Naive B cell (primary cell): ENCODE data around the gene HPS3. TPM values are rescaled to one million over a fixed set of nuclear protein-coding genes. Genes with fewer than 3 reads are reported as not detected.

Experiments
- ATAC-seq, 2 donors: fragments of 150-1000 bp; cut with Tn5 transposase; 2 replicates each; pipeline ENCODE4 v1.10.0; 2021; ENCODE audit warnings: low read depth in 2 of 2, mild to moderate bottlenecking in 2 of 2, moderate library complexity in 2 of 2
- DNase-seq: peaks from one replicate; pipeline ENCODE4 v3.0.0; 2022
- H3K27ac Mint-ChIP-seq, 6 donors: one replicate each; pipeline ENCODE4 v1.8.0; 2020 to 2022; ENCODE audit warnings: mild to moderate bottlenecking in 6 of 6, mixed read lengths in 6 of 6, moderate library complexity in 5 of 6, inconsistent platforms in 2 of 6
- H3K27me3 Mint-ChIP-seq, 3 donors: one replicate each; pipeline ENCODE4 v1.8.0; 2021 to 2022; ENCODE audit warnings: mixed read lengths in 3 of 3, mild to moderate bottlenecking in 1 of 3
- H3K36me3 Mint-ChIP-seq, 2 donors: one replicate each; pipeline ENCODE4 v1.8.0; 2020 to 2022; ENCODE audit warnings: mixed read lengths in 2 of 2, inconsistent platforms in 1 of 2, mild to moderate bottlenecking in 1 of 2
- H3K4me1 Mint-ChIP-seq, 3 donors: one replicate each; pipeline ENCODE4 v1.8.0; 2020 to 2022; ENCODE audit warnings: mixed read lengths in 3 of 3, inconsistent platforms in 1 of 3, mild to moderate bottlenecking in 1 of 3, moderate library complexity in 1 of 3
- H3K4me3 Mint-ChIP-seq, 8 donors: one replicate each; pipeline ENCODE4 v1.8.0; 2020 to 2022; ENCODE audit warnings: mild to moderate bottlenecking in 8 of 8, mixed read lengths in 8 of 8, moderate library complexity in 8 of 8, inconsistent platforms in 2 of 8
- H3K9me3 Mint-ChIP-seq, 7 donors: one replicate each; pipeline ENCODE4 v1.8.0; 2020 to 2022; ENCODE audit warnings: mixed read lengths in 7 of 7, mild to moderate bottlenecking in 5 of 7, inconsistent platforms in 2 of 7, moderate library complexity in 1 of 7
- polyA plus RNA-seq, 6 donors: library from polyadenylated mRNA; unstranded; fragments of 300-500 nt; fragmentation: Illumina TruSeq; gene quantifications; one replicate each; pipeline ENCODE4 v1.2.3, GENCODE V29; 2021; ENCODE audit warnings: low read depth in 6 of 6

Gene HPS3
- polyA plus RNA-seq, 6 donors from 2014 or later, result 67.0 to 89.0 (median 74.4) TPM

DNA sequence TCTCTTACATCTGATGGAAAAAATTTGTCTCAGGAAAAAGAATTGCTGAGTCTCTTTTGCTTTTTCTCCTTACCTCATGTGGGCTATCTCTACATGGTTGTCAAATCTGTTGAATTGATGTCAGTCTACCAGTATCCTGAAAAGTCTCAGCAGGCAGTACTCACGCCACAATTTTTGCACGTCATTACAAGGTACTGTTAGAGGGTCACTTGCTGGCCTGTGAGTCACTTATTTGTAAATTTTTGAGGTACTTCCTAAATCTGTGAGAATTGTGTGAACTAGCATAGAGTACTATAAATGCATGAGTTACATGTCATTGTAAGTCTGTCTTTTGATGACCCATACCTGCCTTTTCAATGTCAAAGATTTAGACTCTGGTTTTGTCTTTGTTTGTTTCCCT is 15.9 kb downstream of the HPS3 start:
- no peak for DNase-seq
- Mint-ChIP-seq H3K36me3 (peaks cover 12 to 15% of the 10 kb centered on the region in 2 donors), H3K27ac (peak overlapping the region in 3 of 6 donors; percentile 27 to 94 (median 92)), H3K9me3 (no peaks in the 10 kb centered on the region), H3K4me1 (peaks cover 36 to 49% (median 43%) of the 10 kb centered on the region in 3 donors), H3K4me3 (peak overlapping the region in 6 of 8 donors; percentile 3 to 62 (median 44)), H3K27me3 (no peaks in the 10 kb centered on the region)
- peak; percentile 7 to 20 for ATAC-seq

DNA sequence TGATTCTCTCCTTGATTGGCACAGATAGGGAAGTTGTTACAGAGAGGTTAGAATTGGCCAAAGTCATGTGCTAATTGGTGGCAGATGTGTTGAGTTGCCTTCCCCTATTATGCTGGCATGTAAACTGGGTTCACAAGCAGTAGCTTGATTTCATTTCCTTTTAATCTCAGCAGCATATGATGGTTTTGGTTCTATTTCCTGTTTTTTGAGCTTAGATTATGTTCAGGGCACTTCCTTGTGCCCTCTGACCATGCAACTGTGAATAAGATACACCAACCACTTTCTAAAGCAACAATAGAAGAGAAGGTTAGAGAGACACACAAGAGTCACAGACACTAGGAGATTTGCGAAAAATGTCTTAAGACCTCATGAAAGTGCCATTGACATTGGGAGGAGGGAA is 16.5 kb downstream of the HPS3 start:
- no peaks in the 10 kb centered on the region for H3K9me3 Mint-ChIP-seq
- peaks cover 11 to 12% of the 10 kb centered on the region in 2 donors for H3K36me3 Mint-ChIP-seq
- H3K4me3 Mint-ChIP-seq, result no peak overlapping the region
- DNase-seq (peak; percentile 84), ATAC-seq (peak; percentile 89 to 92)
- H3K27ac Mint-ChIP-seq, result peak overlapping the region in 2 of 6 donors; percentile 92 to 94
- H3K27me3 Mint-ChIP-seq, result no peaks in the 10 kb centered on the region
- peaks cover 35 to 48% (median 38%) of the 10 kb centered on the region in 3 donors for H3K4me1 Mint-ChIP-seq

DNA sequence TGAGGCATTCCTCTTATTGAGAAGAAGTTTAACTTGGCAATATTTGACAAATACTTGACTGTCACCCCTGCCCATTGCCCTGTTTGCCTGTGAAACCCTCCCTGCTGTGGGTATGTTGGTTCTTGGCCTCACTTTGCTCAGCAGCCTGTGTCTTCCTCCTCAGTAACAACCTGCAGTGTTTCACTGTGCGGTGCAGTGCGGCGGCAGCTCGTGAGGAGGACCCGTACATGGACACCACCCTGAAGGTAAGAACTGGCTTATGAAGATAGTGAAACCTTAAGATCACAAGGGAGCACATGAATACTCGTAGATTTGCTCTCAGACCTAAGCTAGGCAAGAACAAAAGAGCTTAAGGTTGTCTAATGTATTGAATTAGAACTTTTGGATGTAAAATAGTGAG is 21.0 kb downstream of the HPS3 start:
- H3K27ac Mint-ChIP-seq, result peak overlapping the region in 5 of 6 donors; percentile 21 to 91 (median 82)
- no peaks in the 10 kb centered on the region for H3K9me3 Mint-ChIP-seq
- peaks cover 24 to 31% (median 27%) of the 10 kb centered on the region in 3 donors for H3K4me1 Mint-ChIP-seq
- no peak for ATAC-seq
- H3K27me3 Mint-ChIP-seq, result no peaks in the 10 kb centered on the region
- no peak for DNase-seq
- peak overlapping the region in 1 of 8 donors; percentile 17 for H3K4me3 Mint-ChIP-seq
- peaks cover 0 to 4% of the 10 kb centered on the region in 2 donors for H3K36me3 Mint-ChIP-seq

DNA sequence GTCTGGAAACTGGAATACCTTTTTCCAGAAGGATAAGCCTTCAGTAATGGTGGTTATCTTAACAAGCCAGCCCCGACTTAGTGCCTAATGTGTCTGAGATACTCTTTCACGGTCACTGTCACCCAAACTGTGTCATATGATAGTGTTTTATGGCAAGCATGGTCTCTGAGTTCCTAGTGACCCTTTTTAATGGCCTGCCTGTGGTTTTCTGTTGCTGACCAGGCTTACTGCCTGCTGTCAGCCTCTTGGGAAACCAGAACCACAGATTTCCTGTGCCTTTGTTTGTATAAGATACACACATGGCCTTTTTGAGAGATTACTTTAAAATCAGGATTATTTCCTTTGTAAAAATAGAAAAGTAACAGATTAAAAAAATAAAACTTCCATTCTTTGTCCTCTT is 22.4 kb downstream of the HPS3 start:
- ATAC-seq (no peak), DNase-seq (no peak)
- Mint-ChIP-seq H3K27ac (peak overlapping the region; percentile 52 to 95 (median 68)), H3K4me1 (peaks cover 22 to 27% (median 25%) of the 10 kb centered on the region in 3 donors), H3K9me3 (no peaks in the 10 kb centered on the region), H3K36me3 (peaks cover 10 to 18% of the 10 kb centered on the region in 2 donors), H3K4me3 (peak overlapping the region in 6 of 8 donors; percentile 11 to 57 (median 42)), H3K27me3 (no peaks in the 10 kb centered on the region)

DNA sequence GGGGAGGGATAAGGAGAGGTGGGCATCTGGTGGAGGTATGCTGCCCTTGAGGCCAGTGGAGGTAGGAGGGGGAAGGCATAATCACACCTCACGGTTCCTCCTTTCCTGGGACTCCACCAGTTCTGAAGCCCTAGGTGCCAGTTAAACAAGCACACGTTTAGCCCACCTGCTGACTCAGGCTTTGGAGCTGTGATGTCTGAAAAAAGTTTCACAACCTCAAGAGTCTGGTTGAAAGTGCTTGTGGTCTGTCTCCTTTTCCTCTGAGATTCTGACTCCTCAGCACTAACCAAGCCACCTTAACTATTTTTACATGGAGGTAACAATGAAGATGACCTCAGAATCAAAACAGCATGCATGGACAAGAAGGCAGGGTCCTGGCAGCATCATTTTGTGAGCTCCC is 23.0 kb downstream of the HPS3 start:
- ATAC-seq, result peak; percentile 32 to 53
- Mint-ChIP-seq H3K27ac (peak overlapping the region; percentile 57 to 91 (median 74)), H3K36me3 (peaks cover 16 to 18% of the 10 kb centered on the region in 2 donors), H3K27me3 (no peaks in the 10 kb centered on the region), H3K4me3 (peak overlapping the region in 4 of 8 donors; percentile 11 to 49 (median 39)), H3K9me3 (no peaks in the 10 kb centered on the region), H3K4me1 (peaks cover 25 to 27% (median 26%) of the 10 kb centered on the region in 3 donors)
- DNase-seq, result no peak

DNA sequence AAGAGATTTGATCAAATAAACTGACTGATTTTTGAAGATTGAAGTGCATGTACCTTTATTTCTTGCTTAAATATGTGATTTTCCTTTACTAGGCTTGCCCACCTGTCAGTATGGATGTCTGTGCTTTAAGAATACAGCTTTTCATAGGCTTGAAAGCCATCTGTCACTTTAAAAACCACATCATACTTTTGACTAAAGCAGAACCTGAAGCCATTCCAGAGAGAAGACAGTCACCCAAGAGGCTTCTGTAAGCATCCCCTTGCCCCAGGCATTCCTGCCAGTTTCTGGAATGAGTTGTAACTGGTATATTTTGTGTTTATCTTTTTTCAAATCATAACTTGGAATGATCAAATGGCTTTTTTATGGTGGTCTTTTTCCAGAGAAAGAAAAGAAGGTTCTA is 24.0 kb downstream of the HPS3 start:
- DNase-seq (no peak), ATAC-seq (no peak)
- H3K4me1 Mint-ChIP-seq, result peaks cover 25 to 27% (median 26%) of the 10 kb centered on the region in 3 donors
- H3K36me3 Mint-ChIP-seq, result peaks cover 18% of the 10 kb centered on the region in 2 donors
- H3K4me3 Mint-ChIP-seq, result peak overlapping the region in 1 of 8 donors; percentile 73
- H3K9me3 Mint-ChIP-seq, result no peaks in the 10 kb centered on the region
- peak overlapping the region in 3 of 6 donors; percentile 33 to 91 (median 57) for H3K27ac Mint-ChIP-seq
- no peaks in the 10 kb centered on the region for H3K27me3 Mint-ChIP-seq

DNA sequence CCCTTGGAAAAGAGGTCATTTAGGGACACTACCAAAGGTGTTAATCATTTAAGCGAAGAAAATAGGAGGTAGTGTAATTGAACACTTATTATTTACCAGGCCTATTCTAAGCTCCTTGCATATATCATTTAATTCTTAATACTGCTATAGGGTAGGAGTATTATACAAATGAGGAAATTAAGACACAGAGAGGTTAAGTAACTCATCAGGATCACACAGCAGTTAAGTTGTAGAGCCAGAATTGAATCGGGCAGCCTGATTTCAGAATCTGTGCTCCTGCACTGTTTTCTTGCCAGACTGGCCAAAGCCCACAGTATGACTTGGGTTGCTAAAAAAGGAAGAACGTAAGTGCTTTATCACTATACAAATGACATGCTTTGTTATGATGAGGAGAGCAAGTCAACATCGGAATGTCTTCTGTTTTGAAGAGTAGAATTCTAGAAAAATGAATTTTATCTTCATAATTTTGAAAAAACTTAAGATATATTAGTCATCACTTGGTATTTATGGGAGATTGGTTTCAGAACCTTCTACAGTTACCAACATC is 31.4 kb downstream of the HPS3 start:
- H3K4me1 Mint-ChIP-seq, result peaks cover 6 to 11% (median 7%) of the 10 kb centered on the region in 3 donors
- ATAC-seq (no peak), DNase-seq (no peak)
- peaks cover 41 to 43% of the 10 kb centered on the region in 2 donors for H3K36me3 Mint-ChIP-seq
- no peaks in the 10 kb centered on the region for H3K9me3 Mint-ChIP-seq
- no peaks in the 10 kb centered on the region for H3K27me3 Mint-ChIP-seq
- H3K27ac Mint-ChIP-seq, result peak overlapping the region in 2 of 6 donors; percentile 34 to 45
- no peak overlapping the region for H3K4me3 Mint-ChIP-seq

DNA sequence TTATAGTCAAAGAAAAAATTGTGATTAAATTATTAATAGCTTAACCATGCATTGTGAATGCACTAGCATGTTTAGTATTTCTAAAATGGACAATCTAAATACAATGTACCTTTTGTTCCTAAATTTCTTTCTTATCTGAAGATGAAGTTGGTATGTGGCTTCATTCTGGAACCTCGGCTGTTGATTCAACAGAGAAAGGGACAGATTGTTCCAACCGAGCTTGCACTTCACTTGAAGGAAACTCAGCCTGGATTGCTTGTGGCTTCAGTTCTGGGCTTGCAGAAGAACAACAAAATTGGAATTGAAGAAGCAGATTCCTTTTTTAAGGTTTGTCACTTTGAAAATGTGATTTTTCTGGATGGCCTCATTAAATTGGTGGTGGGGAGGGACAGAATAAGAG is 32.6 kb downstream of the HPS3 start:
- no peak for DNase-seq
- H3K4me3 Mint-ChIP-seq, result no peak overlapping the region
- H3K27ac Mint-ChIP-seq, result no peak overlapping the region
- H3K9me3 Mint-ChIP-seq, result no peaks in the 10 kb centered on the region
- H3K4me1 Mint-ChIP-seq, result peaks cover 6 to 11% (median 7%) of the 10 kb centered on the region in 3 donors
- ATAC-seq, result no peak
- no peaks in the 10 kb centered on the region for H3K27me3 Mint-ChIP-seq
- peaks cover 34 to 40% of the 10 kb centered on the region in 2 donors for H3K36me3 Mint-ChIP-seq

DNA sequence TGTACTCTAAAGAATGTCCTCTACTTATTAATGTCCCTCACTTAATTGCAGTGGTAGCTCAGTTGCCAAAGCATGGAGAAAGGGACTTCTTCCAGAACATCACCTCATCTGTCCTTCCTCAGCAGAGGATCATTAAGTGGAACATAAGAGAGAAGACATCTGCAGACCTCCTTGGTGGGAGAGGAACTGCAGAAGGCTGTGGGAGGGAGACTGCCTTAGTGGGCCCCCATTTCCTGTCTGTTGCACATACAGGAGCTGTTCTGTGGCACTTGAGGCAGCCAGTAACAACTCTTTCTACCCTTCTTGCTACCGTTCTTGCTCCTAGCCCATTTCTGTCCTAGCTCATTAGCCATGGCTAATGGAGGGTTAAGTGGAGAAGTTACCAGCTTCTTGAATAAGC is 33.6 kb downstream of the HPS3 start:
- no peak overlapping the region for H3K4me3 Mint-ChIP-seq
- ATAC-seq (no peak), DNase-seq (no peak)
- H3K9me3 Mint-ChIP-seq, result no peaks in the 10 kb centered on the region
- peaks cover 6 to 7% (median 7%) of the 10 kb centered on the region in 3 donors for H3K4me1 Mint-ChIP-seq
- no peaks in the 10 kb centered on the region for H3K27me3 Mint-ChIP-seq
- peak overlapping the region in 1 of 6 donors; percentile 60 for H3K27ac Mint-ChIP-seq
- peaks cover 37 to 43% of the 10 kb centered on the region in 2 donors for H3K36me3 Mint-ChIP-seq

DNA sequence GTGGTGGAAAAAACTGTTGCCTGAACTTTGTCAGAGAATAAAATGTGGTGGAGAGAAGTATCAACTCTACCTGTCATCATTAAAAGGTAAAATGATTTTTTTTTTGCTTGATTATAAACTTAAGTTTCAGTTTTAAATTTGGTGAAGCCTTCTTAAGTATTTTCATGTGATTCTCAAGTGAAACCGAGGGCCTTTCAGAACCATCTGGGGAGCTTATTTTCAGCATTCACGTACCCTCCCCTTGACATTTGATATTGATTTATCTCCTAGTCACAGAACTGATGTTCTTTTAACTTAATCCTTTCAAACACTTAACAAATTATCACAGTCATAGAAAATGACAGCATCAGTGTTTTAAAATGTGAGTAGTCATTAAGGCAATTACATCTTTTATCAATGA is 38.5 kb downstream of the HPS3 start:
- Mint-ChIP-seq H3K4me3 (no peak overlapping the region), H3K9me3 (no peaks in the 10 kb centered on the region), H3K4me1 (peaks cover 0 to 4% (median 0%) of the 10 kb centered on the region in 3 donors), H3K36me3 (peaks cover 30 to 41% of the 10 kb centered on the region in 2 donors), H3K27me3 (no peaks in the 10 kb centered on the region), H3K27ac (no peak overlapping the region)
- no peak for DNase-seq
- ATAC-seq, result no peak

DNA sequence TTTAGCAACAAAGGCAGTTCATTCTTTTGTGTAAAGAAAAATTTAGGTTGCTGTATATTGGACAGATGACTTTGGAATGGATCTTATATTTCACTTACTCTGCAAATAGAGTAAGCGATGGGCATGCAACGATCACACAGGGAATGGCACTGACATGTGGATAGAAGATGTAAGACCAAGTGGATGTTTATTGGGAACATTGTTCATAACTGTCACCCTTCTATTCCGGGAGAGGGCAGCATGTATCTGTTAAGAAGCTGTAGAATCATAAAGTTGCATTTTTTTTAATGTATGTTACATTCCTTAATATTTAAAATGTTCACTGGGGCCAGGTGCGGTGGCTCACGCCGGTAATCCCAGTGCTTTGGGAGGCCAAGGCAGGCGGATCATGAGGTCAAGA is 41.2 kb downstream of the HPS3 start:
- DNase-seq (no peak), ATAC-seq (no peak)
- Mint-ChIP-seq H3K36me3 (peaks cover 29 to 45% of the 10 kb centered on the region in 2 donors), H3K4me3 (no peak overlapping the region), H3K9me3 (no peaks in the 10 kb centered on the region), H3K4me1 (peaks cover 0 to 6% (median 5%) of the 10 kb centered on the region in 3 donors), H3K27me3 (no peaks in the 10 kb centered on the region), H3K27ac (no peak overlapping the region)

DNA sequence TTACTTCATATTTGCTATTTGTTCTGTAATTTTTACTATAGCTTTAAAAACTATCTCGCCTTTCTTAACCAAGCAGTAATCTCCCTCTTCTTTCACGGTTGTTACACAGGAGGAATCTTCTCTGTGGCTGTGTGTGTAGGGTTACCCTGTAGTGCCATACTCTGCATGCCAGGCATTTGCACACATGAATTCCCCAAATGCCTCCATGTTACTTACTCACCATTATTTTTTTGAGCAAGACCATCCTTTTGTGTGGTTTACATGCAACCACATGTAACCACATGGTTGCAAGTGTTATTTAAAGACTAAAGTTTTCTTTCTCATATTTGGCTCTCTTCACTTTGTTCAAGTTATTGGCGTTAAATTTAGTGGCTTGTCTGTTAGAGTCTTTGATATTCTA is 45.5 kb downstream of the HPS3 start:
- peak overlapping the region in 2 of 6 donors; percentile 24 to 28 for H3K27ac Mint-ChIP-seq
- no peaks in the 10 kb centered on the region for H3K9me3 Mint-ChIP-seq
- peaks cover 8 to 31% of the 10 kb centered on the region in 2 donors for H3K36me3 Mint-ChIP-seq
- H3K4me3 Mint-ChIP-seq, result no peak overlapping the region
- H3K27me3 Mint-ChIP-seq, result no peaks in the 10 kb centered on the region
- ATAC-seq, result no peak
- DNase-seq, result no peak
- peaks cover 0 to 6% (median 5%) of the 10 kb centered on the region in 3 donors for H3K4me1 Mint-ChIP-seq

DNA sequence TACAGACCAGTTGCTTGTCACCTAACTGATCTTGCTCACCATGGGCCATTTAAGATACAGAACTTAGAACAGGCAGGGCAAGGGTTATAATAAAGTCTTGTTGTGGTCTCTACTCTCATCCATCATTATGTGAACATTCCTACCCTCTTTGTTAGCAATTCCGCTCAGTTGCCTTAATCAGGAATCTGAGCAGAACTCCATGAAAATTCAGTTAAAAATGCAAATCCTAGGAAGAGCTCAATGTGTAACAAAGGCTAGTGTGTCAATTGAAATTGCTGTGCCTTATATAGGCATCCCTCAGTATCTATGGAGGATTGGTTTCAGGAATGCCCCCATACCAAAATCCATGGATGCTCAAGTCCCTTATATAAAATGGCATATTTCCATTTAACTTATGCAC is 47.7 kb downstream of the HPS3 start:
- H3K9me3 Mint-ChIP-seq, result no peaks in the 10 kb centered on the region
- H3K36me3 Mint-ChIP-seq, result peaks cover 8 to 28% of the 10 kb centered on the region in 2 donors
- H3K4me3 Mint-ChIP-seq, result no peak overlapping the region
- H3K4me1 Mint-ChIP-seq, result peaks cover 0 to 6% (median 5%) of the 10 kb centered on the region in 3 donors
- ATAC-seq, result no peak
- DNase-seq, result no peak
- no peaks in the 10 kb centered on the region for H3K27me3 Mint-ChIP-seq
- H3K27ac Mint-ChIP-seq, result no peak overlapping the region

DNA sequence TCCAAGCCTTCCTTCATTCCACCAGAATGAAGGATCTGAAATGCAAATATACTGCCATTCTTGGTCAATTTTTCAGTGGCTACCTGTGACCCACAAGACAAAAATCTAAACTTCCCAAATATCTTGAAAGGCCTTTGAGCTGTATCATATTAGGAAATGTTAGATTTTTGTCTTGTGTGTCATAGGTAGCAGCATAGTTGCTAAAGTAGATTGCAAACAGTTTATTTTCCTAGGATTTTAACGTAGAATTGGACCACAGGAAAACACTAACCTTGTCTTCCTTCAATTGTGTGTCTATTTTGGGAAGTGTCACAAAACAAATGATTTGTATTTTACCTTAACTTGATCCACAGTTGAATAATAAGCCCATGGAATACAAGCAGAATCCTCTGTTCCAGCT is 49.8 kb downstream of the HPS3 start:
- no peak for ATAC-seq
- Mint-ChIP-seq H3K4me3 (no peak overlapping the region), H3K27ac (no peak overlapping the region), H3K36me3 (peaks cover 8 to 11% of the 10 kb centered on the region in 2 donors), H3K4me1 (peaks cover 0 to 6% (median 5%) of the 10 kb centered on the region in 3 donors), H3K27me3 (no peaks in the 10 kb centered on the region), H3K9me3 (no peaks in the 10 kb centered on the region)
- no peak for DNase-seq
